IPS-18c (cell line): ENCODE measurements around the gene SNX11.

ENCODE experiments used
- H3K4me3 ChIP-seq: 2 replicates; pipeline ENCODE4 v1.7.0; 2013; ENCODE audit warnings: low read depth, mild to moderate bottlenecking, low read length, moderate library complexity; ENCODE audit not compliant: insufficient read depth
- H3K9me3 ChIP-seq: one replicate; pipeline ENCODE4 v1.6.1; 2013; ENCODE audit warnings: mild to moderate bottlenecking, low read length, moderate library complexity; ENCODE audit not compliant: control insufficient read depth, insufficient read depth

The SNX11 gene

DNA sequence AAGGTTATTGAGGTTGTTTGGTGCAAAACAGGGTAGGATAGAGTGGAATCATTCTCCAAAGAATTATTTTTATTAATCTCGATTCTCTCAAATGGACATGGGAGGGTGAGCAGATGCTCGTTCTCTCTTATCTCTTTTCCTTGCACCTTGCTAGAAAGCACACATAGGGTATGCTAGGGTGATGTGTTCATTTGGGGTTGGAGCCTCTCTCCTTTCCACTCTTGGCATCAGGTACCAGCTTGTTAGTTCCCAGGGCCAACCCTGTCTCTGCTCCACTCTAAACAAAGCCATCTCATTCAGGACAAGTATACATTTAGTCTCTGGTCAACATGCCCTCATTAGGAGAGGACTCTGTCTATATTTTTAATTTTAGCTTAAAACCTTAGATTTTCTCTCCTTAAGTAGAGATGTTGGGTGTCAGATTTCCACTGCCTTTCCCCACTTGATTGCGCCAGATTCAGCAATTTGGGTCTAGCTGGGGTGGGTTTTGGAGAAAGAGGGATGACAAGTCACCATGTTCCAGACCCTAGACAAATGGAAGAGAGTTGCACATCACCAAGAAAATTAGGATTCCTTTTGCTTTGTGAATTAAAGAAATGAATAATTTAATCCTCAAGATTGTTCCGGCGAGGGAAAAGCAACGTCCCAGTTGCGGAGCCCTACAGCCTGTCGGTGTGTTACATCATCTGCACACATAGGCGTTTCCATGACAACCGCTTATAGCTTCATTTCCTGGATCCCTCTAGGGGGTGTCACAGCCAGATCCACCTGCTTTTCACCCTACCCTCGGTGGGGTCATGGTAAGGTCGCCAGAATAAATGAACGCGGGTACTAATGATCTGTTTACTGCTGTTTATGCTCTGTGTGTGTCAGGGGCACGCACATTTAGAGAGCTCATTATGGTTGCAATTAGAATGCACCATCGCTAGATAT, 41.6 kb downstream of the SNX11 start:
- Histone ChIP-seq H3K9me3 (no peaks in the 10 kb centered on the region), H3K4me3 (no peak overlapping the region)

- H3K4me3 ChIP-seq: no peak overlapping the region
These were observed 42.4 kb downstream of the SNX11 start for GRCh38 chr17:48149787-48150463.

GRCh38 chr17:48150597-48151001, 43.0 kb downstream of the SNX11 start:
- Histone ChIP-seq H3K4me3 (no peak overlapping the region), H3K9me3 (no peaks in the 10 kb centered on the region)

More at GRCh38 chr17:48149787-48150463, 42.4 kb downstream of the SNX11 start:
- no peaks in the 10 kb centered on the region for H3K9me3 ChIP-seq

DNA sequence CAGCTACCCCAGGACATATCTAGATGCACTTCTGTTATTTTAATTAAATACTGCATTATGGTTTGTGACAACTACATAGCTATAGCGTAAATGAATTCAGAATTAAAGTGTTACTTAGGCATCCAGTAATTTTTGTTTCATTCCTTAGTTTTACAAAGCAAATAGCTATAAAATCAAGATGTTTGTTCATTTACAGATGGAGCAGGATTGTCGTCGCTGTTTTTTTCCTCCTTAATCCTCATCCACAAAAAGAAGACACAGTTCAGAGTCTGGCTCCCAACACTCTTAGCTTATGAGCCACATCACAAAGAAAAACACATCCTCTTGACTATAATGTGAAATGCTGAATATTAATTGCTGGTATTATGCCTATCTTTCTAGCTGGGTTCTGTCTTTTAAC, 43.7 kb downstream of the SNX11 start:
- H3K9me3 ChIP-seq: no peaks in the 10 kb centered on the region

DNA sequence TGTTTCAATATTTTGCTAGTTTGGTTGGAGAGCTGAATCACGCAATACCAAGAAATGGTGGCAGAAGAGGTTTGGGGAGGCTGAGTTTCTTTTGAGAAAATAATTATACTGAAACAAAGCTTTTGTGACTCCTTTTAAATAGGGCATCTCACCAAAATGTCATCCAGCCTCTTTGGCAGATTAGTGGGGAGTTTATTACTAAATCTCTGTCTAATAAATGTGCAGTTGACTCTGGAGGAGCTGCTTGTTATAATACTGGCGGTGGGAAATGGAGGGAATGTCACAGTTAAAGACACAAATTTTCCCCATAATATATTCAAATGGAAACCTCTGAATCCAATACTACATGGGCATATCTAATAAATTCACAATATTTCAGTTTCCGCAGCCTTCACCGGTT, 44.7 kb downstream of the SNX11 start:
- H3K4me3 ChIP-seq: no peak overlapping the region
- H3K9me3 ChIP-seq: no peaks in the 10 kb centered on the region

More for the DNA sequence above, 43.7 kb downstream of the SNX11 start:
- no peak overlapping the region for H3K4me3 ChIP-seq

- Histone ChIP-seq H3K9me3 (no peaks in the 10 kb centered on the region), H3K4me3 (no peak overlapping the region)
These were observed 46.3 kb downstream of the SNX11 start for GRCh38 chr17:48153691-48154358.

DNA sequence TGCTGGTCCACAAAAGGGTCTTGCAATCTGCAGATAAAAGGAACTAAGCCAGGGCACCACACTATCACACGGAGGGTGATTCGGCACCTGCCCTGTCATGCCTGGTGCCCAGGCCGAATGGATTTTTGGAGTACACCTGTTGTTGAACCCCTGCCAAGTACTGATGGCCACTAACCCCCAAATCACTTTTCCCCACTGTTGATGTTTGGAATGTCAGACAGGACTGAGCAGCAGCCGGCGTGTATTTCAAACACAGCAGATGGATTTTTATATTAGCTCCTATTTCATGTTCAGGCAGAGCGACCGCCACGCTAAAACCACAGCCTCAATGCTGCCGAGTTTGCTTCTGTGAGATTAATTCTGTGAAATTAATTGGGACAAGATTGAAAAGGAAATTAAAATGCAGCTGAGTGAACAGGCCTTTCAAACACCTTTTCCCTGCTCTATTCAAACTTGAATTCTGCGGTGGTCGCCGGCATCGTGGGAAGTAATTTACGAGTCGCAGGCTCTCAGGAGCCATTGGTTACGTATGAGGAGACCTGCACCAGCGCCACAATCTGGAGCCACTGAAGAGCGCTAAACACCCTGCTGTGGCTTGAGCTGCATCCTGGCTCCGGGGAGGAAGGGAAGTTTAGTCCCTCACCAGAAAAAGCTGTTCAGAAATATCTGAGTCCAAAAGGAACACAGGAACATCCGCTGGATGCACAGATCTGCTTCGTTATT, 48.5 kb downstream of the SNX11 start:
- no peaks in the 10 kb centered on the region for H3K9me3 ChIP-seq
- no peak overlapping the region for H3K4me3 ChIP-seq

DNA sequence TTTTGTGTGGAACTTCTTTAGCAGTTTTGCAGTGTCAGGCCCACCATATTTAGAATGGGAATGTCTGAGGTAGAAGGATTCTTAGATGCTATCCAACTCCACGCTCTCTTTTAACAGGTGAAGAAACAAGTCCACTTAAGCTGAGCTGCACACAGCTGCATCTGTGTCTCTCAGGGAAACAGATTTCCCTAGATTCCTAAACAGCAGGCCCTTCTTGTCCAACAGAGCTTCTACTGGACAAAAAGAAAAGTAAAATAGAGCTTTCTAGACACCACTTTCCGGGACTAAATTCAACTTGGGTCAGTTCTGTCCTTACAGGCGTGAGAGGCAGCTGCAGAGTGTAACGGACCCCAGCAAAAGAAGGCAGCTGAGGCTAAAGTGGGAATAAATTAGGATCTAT, 51.7 kb downstream of the SNX11 start:
- Histone ChIP-seq H3K9me3 (no peaks in the 10 kb centered on the region), H3K4me3 (no peak overlapping the region)

GRCh38 chr17:48160177-48161081, 52.9 kb downstream of the SNX11 start:
- Histone ChIP-seq H3K9me3 (no peaks in the 10 kb centered on the region), H3K4me3 (no peak overlapping the region)

DNA sequence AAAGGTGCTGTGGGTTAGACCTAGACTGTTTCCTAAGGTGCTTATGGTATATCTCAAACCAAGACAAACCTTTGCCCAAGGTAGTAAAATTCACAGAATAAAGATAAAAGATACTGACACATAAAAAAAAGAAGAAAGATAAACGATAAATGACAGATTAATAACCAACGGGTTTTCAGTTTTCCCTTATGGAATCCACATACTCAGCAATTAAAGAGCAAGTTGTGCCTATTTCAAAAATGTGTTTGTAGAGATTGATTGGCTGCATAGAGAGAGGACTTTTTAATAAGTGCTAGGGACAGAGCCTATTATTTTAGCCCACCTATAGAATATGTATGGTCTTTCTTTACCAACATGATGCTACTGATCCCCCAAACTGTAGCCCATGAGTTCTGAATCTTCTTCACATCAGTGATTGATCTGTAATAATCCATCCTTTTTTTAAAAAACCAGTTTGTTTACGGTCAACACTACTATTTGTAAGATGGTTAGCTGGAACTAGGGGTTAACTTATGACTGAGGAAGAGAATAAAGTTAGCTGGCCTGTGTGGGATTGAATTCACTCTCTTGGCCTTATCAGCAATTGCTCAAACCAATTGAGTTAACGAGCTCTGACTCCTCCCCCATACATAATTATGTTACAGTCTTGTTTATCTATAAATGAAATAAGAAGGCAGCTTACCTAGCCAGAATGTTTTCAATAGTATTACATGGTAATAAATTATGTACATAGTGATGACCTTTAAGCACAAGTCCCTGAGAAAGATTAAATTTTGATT, 53.8 kb downstream of the SNX11 start:
- H3K4me3 ChIP-seq: no peak overlapping the region
- H3K9me3 ChIP-seq: no peaks in the 10 kb centered on the region

DNA sequence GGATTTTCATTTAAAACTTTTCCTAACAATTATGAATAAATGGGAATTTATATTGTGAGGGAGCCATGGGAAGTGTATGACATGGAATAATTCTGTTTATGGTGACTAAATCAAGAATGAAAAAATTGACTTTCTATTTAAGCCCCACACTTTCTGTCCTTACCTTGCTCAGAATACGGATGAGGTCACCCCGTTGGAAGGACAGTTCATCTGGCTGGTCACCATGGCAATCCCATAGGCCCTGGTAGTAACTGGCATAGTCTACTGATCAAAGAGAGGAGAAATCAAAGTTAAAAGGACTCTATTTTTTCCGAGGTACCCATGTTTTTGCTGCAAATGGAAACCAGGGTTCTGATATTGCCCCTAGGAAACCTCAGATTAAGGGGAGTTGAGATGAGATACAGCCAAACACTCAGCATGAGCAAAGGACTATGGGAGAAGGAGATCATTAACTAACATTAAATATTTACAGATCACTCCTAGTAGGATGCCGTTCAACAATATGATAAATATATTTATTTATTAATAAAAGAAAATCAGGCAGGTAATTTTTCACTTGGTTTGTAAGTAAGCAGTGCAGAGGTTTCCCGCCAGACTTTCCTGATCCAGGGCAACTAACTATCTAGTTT, 54.9 kb downstream of the SNX11 start:
- Histone ChIP-seq H3K4me3 (no peak overlapping the region), H3K9me3 (no peaks in the 10 kb centered on the region)

DNA sequence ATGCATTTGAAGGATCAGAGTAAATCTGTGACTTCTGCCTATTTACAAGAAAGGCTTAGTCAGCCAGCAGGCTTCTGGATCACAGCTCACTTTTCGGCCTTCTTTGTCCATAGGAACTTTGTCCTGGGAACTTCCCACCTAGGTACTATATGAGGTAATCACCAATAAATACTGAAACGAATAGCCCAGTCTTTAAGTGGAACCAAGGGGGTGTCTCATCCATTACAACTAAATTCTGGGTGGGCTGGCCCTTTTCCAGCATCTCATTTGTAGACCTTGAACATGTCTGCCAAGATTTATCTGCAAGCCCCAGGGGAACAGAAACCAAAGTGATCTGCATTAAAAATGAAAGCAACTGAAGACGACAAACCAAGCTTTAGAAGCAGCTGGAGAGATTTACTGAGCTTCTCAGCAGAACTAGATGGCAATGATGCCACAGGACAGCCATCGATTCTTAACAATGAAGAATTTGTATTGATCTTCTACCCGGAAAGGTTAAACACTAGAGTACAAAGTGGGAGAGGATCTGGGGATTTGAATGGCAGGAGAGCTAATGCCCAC, 55.5 kb downstream of the SNX11 start:
- H3K4me3 ChIP-seq: peak overlapping the region; percentile 10; the same call in 1 of the 2 replicates
- no peaks in the 10 kb centered on the region for H3K9me3 ChIP-seq

DNA sequence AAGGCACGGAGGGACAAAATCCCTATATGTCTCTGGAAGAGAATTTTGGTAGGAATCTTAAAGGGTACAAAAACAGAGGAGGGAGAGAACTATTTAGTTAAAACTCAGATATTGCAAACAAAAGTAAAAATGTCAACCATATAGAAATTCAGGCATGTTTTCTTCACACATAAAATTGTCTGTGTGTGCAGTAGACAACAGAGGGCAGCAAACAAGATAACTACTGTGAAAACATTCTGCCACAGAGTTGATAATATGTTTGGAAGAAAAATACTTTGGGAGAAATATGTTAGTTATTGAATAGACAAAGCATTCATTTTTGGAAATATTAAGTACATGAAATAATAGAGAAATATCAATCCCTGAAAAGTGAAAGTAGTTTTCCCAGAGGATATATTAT, 56.2 kb downstream of the SNX11 start:
- Histone ChIP-seq H3K9me3 (no peaks in the 10 kb centered on the region), H3K4me3 (no peak overlapping the region)

DNA sequence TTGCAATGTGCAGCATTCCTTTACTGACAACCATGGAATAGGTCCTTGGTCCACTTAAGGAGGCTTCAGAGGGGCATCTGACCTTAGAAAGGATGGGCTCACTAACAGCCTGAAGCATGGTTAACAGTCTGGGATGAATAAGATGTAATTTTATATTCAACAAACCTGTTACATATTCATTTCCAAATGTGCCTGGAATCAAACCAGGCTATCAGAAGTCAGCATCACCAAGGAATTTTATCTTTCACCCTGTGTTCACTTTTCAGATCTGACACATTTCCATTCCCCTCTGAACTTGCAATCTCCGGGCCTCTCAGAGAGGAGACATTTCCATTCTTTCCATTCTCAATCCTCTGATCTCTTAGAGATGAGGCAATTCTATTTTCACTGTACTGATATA, 62.4 kb downstream of the SNX11 start:
- H3K4me3 ChIP-seq: no peak overlapping the region
- H3K9me3 ChIP-seq: no peaks in the 10 kb centered on the region
